RCC 7860 (cell line): ENCODE results near the gene GAGE10.

Experiments
- DNase-seq: peaks from one replicate; pipeline ENCODE4 v3.0.0-alpha.2; 2015; ENCODE audit warnings: low spot score
- FAIRE-seq: peaks from 2 replicates; lab custom pipeline; 2012; peaks lifted over from hg19 to GRCh38; lab: Jason Lieb, UNC

Gene GAGE10

DNA sequence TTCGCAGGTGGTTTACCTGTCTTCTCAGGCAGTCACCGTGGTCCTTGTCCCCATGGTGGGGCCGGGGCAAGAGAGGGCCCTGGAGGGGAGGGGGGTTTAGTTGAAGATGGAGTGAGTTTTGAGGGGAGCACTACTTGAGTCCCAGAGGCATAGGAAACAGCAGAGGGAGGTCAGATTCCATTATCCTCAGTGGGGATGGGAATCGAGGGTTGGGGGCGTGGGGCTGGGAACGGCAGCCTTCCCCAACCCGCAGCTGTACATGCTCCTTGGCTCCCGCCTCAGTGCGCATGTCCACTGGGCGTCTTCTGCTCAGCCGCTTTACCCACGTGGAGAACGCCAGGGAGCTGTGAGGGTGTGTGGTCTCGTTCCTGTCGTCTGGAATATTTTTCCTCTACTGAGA is at the start of gene GAGE10:
Gene GAGE10 (plus strand): TSS at position 301 of the 400 bp plus-strand sequence. CDS start 1,214 bp downstream, outside the sequence.
- no peak for FAIRE-seq

GRCh38 chrX:49254639-49255038 is 48.8 kb upstream of the GAGE10 start:
- no peak for FAIRE-seq

More for the DNA sequence above, at the start of gene GAGE10:
- DNase-seq = no peak

GRCh38 chrX:49256268-49256995 is 47.0 kb upstream of the GAGE10 start:
- FAIRE-seq = no peak
- no peak for DNase-seq

More at GRCh38 chrX:49254639-49255038, 48.8 kb upstream of the GAGE10 start:
- DNase-seq = no peak

DNA sequence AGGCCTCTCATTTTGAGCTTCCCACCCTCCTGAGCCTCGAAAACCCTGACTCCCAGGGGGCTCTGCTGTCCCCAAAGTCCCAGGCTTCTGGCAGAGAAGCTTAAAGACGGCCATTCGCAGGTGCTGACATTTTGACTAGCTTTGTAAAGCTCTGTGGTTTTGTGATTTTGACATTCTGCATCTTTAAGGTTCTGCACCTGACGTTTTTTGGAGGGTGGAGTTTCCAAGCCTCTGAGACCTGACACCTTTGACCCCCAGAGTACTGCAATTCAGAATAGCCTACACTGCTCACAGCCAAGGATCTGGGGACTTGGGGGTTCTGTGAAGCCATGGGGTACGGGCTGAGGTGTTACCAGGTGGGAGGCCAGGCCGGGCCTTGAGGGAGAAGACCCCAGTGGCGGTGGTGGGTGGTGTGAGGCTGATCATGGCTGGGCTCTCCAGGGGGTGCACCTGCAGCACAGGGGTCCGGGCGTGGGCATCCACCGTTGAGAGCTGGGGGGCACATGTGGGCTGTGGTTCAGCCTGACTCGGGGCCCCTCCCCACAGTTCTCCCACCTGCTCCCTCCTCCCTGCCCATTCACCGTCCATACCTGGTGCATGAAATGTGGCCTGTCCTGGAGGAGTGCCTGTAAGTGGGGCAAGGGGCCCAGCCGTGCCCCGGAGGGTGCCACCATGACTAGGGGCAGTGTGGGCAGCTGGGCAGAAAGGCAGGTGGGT is 46.2 kb upstream of the GAGE10 start:
- DNase-seq (no peak), FAIRE-seq (no peak)

DNA sequence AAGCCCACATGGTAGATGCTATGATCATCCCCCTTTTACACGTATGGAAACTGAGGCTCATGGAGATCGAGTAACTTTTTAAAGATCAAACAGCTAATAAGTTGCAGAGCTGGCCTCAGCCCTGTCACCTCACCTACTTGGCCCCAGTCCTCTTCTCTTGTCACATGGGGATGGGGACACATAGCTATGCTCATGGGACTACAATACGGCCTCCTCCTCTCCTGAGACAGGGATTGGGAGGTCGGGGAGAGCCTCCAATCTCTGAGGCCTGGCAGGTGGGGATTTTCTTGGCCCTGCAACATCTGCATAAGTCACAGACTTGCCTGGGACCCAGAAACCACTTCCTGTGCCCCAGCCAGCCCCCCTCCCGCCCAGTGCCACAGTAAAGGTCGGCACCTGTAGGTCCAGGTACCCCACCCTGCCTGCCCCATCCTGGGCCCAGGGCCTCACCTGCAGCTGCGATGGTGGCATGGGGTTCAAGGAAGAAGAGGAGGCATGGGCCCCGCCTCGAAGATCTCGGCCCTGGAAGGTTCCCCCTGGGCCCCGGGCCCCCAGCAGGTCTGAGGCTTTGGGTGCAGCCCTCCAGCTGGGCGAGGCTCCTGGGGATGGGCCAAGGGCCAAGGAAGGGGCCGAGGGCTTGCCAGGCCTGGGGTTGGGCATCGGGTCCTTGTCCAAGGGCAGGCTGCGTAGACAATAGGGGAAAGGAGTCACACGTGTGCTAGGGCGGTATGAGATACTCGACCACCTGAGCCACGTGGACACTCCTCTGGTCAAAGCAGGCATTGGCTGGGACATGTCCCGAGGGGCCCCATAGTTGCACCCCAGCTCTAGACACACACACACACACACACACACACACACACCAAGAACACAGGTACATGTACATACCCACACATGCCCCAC is 45.3 kb upstream of the GAGE10 start:
- FAIRE-seq = no peak
- no peak for DNase-seq

- DNase-seq = no peak
Observed at GRCh38 chrX:49258749-49259124, 44.7 kb upstream of the GAGE10 start.

DNA sequence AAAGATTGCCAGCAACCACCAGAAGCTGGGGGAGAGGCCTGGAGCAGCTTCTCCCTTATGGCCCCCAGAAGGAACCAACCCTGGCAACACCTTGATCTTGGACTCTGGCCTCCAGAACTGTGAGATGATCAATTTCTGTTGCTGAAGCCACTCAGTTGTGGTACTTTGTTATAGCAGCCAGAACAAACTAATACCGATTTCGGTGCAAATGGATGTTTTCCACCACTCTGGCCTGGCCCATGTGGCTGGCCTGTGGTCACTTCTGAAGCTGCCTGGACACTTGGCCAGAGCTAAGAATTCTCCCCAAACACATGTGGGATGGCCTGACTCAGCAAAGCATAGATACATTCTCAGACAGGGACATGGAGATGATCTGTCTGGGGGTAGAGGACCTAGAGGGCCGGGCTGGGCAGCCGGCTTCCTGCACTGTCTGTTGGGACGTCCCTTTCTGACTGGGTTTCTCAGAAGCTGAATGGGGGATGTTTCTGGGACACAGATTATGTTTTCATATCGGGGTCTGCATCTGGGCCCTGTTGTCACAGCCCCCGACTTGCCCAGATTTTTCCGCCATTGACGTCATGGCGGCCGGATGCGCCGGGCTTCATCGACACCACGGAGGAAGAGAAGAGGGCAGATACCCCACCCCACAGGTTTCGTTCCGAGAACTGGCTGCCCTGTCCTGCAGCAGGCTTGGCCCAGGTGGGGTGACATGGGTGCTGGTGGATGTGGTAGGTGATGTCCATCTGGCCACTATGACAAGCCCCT is 43.0 kb upstream of the GAGE10 start:
- DNase-seq (no peak), FAIRE-seq (no peak)

More at GRCh38 chrX:49258749-49259124, 44.7 kb upstream of the GAGE10 start:
- FAIRE-seq = no peak

DNA sequence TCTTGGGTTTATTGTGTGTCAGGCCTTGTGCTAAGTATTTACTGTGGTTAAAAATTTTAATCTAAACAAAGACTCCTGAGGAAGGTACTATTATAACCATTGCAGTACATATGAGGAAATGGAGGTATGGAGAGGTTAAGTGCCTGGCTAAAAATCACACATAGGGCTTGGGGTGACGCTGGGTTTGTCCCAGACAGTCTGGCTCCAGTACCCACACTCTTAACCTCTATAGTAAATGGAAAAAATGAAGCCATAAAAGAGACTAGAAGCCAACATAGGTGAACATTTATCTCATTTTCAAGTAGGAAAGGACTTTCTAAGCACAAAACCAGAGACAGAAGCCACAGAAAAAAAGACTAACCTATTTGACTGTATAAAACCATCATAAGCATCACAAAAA is 40.8 kb upstream of the GAGE10 start:
- no peak for DNase-seq
- FAIRE-seq = no peak

- FAIRE-seq (no peak), DNase-seq (no peak)
Observed at GRCh38 chrX:49263631-49264030, 39.8 kb upstream of the GAGE10 start.

- DNase-seq = no peak
- no peak for FAIRE-seq
Observed at GRCh38 chrX:49264460-49264859, 39.0 kb upstream of the GAGE10 start, which contains the start of gene FOXP3. FOXP3 (minus strand) TSS chrX:49264710; CDS start chrX:49258505, 6,205 bp downstream.

DNA sequence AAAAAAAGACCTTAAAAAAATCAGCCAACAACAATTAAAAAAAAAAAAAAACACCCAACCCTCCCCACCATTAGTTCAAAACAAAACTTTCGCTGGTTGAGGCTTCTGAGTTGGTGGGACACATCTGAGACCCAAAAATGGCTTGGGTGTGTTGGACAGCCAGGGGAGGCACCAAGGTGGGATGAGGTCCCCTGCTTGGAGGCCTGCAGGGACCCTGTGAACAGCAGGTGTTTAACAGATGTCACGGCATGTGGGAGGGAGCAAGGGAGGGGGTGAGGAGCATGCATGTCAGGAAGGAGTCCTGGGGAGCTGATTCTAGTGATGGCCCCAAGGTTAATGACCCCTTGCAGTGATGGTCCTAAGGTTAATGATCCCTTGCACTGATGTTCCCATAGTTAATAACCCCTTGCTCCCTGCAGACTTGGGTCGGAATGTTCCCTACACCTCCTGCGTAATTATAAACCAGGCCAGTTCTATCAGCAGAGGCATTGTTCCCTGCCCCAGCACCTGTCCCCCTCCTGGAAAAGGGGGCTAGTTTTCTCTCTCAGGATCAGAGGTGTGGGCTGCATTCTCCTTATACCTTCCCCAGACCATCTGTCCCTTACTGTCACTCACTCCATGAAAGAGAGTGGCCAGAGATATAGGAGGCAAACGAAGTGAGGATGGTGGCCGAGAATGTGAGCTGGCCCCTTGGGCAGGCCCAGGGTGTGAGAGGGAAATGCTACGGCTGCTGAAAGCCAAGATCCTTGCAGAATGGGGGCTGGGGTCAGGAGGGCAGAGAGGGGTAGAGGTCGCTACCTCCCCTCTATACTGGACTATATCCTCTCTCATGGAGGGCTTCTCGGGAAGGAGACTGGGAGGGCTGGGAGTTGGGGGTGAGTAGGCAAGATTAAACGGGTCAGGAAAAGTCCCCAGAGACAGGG is 36.7 kb upstream of the GAGE10 start:
- no peak for FAIRE-seq
- DNase-seq = no peak

- no peak for FAIRE-seq
- no peak for DNase-seq
Observed at GRCh38 chrX:49268702-49269009, 34.8 kb upstream of the GAGE10 start.

GRCh38 chrX:49269010-49269766 is 34.3 kb upstream of the GAGE10 start:
- FAIRE-seq (peak; percentile 93), DNase-seq (peak; percentile 95)

DNA sequence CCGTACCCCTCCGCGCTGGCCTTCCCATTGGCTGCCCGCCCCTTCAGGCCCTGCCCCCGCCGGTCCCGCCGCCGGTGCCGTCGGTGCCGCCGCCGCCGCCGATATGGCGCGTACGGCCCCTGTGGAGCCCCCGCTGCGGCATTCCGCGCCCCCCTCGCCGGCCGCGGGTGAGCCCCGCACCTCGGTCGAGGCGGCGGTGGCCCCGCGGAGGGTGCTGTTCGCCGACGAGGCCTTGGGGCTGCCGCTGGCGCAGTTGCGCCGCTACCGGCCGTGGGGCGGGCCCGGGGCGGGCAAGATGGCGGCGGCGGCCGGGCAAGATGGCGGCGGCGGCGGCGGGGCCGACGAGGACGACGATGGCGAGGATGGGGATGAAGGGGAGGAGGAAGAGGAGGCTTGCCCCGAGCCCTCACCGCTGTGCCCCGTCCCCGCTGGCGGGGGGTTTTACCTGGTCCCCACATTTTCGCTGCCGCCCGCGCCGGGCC is 33.6 kb upstream of the GAGE10 start, which contains the start of gene PPP1R3F:
Gene PPP1R3F (plus strand): TSS at position 27 of the 482 bp plus-strand sequence. CDS start 77 bp downstream, at position 104.
- DNase-seq = no peak
- FAIRE-seq = no peak

- FAIRE-seq (no peak), DNase-seq (no peak)
Observed at GRCh38 chrX:49270249-49270921, 33.1 kb upstream of the GAGE10 start.

DNA sequence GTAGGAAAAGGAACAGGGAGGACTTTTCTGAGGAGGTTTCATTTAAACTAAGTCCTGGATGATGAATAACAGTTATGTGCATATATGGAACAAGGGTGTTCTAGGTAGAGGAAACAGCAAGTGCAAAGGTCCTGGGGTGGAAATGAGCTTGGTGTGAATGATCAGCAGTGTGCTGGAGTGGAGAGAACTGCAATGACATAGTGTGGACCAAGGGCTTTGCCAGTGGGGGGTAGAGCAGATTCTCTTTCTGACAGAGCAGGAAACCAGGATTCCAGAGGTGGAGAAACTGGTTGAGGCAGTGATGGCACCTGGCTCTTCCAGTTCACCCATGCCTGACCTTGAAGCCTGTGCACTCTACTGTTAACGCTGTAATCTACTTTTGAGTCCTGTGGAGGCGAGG is 32.1 kb upstream of the GAGE10 start:
- DNase-seq (no peak), FAIRE-seq (no peak)

DNA sequence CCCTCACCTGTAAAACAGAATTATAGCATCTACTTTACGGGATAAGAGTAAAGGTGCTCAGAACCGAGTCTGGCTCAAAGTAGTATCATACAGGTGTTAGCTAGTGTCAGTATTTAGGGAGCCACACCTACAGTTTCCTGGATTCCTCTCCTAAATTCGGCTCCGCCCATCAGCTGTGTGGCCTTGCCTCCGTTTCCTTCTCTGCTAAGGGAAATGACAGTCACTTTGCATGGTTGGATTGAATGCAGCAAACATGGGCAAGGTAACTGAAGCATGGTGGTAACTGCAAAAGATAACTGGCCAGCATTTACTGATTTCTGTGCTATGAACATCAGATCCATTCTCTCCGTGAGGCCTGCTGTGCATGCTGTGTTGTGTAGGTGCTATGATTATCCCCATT is 31.0 kb upstream of the GAGE10 start:
- DNase-seq (no peak), FAIRE-seq (no peak)

- DNase-seq (no peak), FAIRE-seq (no peak)
Observed at GRCh38 chrX:49273181-49273727, 30.2 kb upstream of the GAGE10 start.
